PFSK-1 (cell line): ENCODE data around the gene CDK2AP2.

ENCODE experiments used
- POLR2AphosphoS5 ChIP-seq: IDR thresholded peaks from 2 replicates; pipeline ENCODE4 v1.6.1; 2012; ENCODE audit warnings: low read depth, mild to moderate bottlenecking, control low read depth, low read length, moderate library complexity
- REST ChIP-seq, 2 experiments: IDR thresholded peaks; 2 replicates each; pipeline versions ENCODE4 v1.6.1 to v1.8.0; 2011 to 2012; ENCODE audit warnings: low read depth in 2 of 2, low read length in 2 of 2, control low read depth in 1 of 2, inconsistent platforms in 1 of 2, mild to moderate bottlenecking in 1 of 2, moderate library complexity in 1 of 2; ENCODE audit not compliant: insufficient read depth in 1 of 2
- SIN3A ChIP-seq: IDR thresholded peaks from 2 replicates; pipeline ENCODE4 v1.6.1; 2012; ENCODE audit warnings: mild to moderate bottlenecking, low read length, moderate library complexity, borderline replicate concordance; ENCODE audit not compliant: insufficient read depth
- TAF1 ChIP-seq: IDR thresholded peaks from 2 replicates; pipeline ENCODE4 v1.6.1; 2012; ENCODE audit warnings: low read length, control low read depth, borderline replicate concordance; ENCODE audit not compliant: insufficient read depth

GRCh38 chr11:67510023-67510345 is 2.0 kb upstream of the CDK2AP2 start:
- no peak for TF ChIP-seq REST (IDR thresholded peaks at IDR 0.05; ENCODE audit: insufficient read depth in 1 of 2, low read depth in 2 of 2, low read length in 2 of 2)
- TF ChIP-seq POLR2AphosphoS5 = no peak
- TF ChIP-seq SIN3A = no peak
- no peak for TF ChIP-seq TAF1
